GM23338 (cell line): Measurements from ENCODE around the gene KCNQ5. TPM values are rescaled to one million over a fixed set of nuclear protein-coding genes. Genes with fewer than 3 reads are reported as not detected.

Source experiments
- ATAC-seq: fragments of 200-7000 bp; cut with Tn5 transposase; 3 replicates; pipeline ENCODE4 v1.9.1; 2020
- DNase-seq: peaks from one replicate; pipeline ENCODE4 v3.0.0-alpha.2; 2015; ENCODE audit warnings: low spot score
- H2AFZ ChIP-seq: fragments of 200-600 bp; sonication (generic); 2 replicates; pipeline ENCODE4 v1.8.0; 2016; ENCODE audit warnings: antibody characterized with exemption, mild to moderate bottlenecking, moderate library complexity
- H3F3A ChIP-seq: fragments of 200-600 bp; sonication (generic); replicated peaks from 2 replicates; pipeline ENCODE4 v1.8.0; 2017; ENCODE audit warnings: antibody characterized with exemption, mixed run types, low read depth
- H3K27ac ChIP-seq: fragments of 200-600 bp; sonication (generic); 2 replicates; pipeline ENCODE4 v1.6.1; 2016; ENCODE audit warnings: low read depth
- H3K27me3 ChIP-seq: fragments of 200-600 bp; sonication (generic); 2 replicates; pipeline ENCODE4 v1.8.0; 2016; ENCODE audit warnings: mild to moderate bottlenecking, mixed run types, moderate library complexity; ENCODE audit not compliant: insufficient read depth
- H3K36me3 ChIP-seq: fragments of 200-600 bp; sonication (generic); 2 replicates; pipeline ENCODE4 v1.8.0; 2016; ENCODE audit warnings: mild to moderate bottlenecking; ENCODE audit not compliant: insufficient read depth
- H3K4me1 ChIP-seq: fragments of 200-600 bp; sonication (generic); 2 replicates; pipeline ENCODE4 v1.8.0; 2016; ENCODE audit warnings: mild to moderate bottlenecking, moderate library complexity; ENCODE audit not compliant: insufficient read depth
- H3K4me2 ChIP-seq: fragments of 200-600 bp; sonication (generic); 2 replicates; pipeline ENCODE4 v1.7.1; 2017; ENCODE audit warnings: mixed run types
- H3K4me3 ChIP-seq: fragments of 200-600 bp; sonication (generic); 2 replicates; pipeline ENCODE4 v1.6.1; 2016; ENCODE audit warnings: mixed run types
- H3K79me2 ChIP-seq: fragments of 200-600 bp; sonication (generic); replicated peaks from 2 replicates; pipeline ENCODE4 v1.8.0; 2017; ENCODE audit warnings: mild to moderate bottlenecking; ENCODE audit not compliant: insufficient read depth
- H3K9me2 ChIP-seq: fragments of 200-600 bp; sonication (generic); 2 replicates; pipeline ENCODE4 v1.8.0; 2017; ENCODE audit not compliant: insufficient read depth
- H4K20me1 ChIP-seq: fragments of 200-600 bp; sonication (generic); replicated peaks from 2 replicates; pipeline ENCODE4 v1.8.0; 2017; ENCODE audit warnings: mild to moderate bottlenecking; ENCODE audit not compliant: insufficient read depth
- H3K27ac Mint-ChIP-seq: 2 replicates; pipeline ENCODE4 v1.8.0; 2020; ENCODE audit warnings: inconsistent platforms, mild to moderate bottlenecking, moderate library complexity, mixed read lengths
- H3K27me3 Mint-ChIP-seq: 3 replicates; pipeline ENCODE4 v1.8.0; 2022; ENCODE audit warnings: low read depth, mild to moderate bottlenecking, moderate library complexity, mixed read lengths, inconsistent platforms; ENCODE audit not compliant: insufficient read depth, poor library complexity
- H3K36me3 Mint-ChIP-seq: 3 replicates; pipeline ENCODE4 v1.8.0; 2021; ENCODE audit warnings: low read depth, mild to moderate bottlenecking, inconsistent platforms, moderate library complexity, mixed read lengths
- H3K4me1 Mint-ChIP-seq: 3 replicates; pipeline ENCODE4 v1.8.0; 2020; ENCODE audit warnings: mild to moderate bottlenecking, inconsistent platforms, mixed read lengths
- H3K4me3 Mint-ChIP-seq: 3 replicates; pipeline ENCODE4 v1.8.0; 2021; ENCODE audit warnings: moderate library complexity, mild to moderate bottlenecking, inconsistent platforms, mixed read lengths
- H3K9me3 Mint-ChIP-seq: 3 replicates; pipeline ENCODE4 v1.8.0; 2020; ENCODE audit warnings: moderate library complexity, mild to moderate bottlenecking, inconsistent platforms, mixed read lengths
- CREB1 ChIP-seq: fragments of 250-450 bp; sonication (Bioruptor Pico); IDR thresholded peaks from 2 replicates; pipeline ENCODE4 v1.5.0; 2020; ENCODE audit warnings: low read depth, mild to moderate bottlenecking, moderate library complexity
- EZH2 ChIP-seq: fragments of 200-600 bp; sonication (generic); IDR thresholded peaks from one replicate; pipeline ENCODE4 v1.8.0; 2017; ENCODE audit warnings: antibody characterized with exemption, mild to moderate bottlenecking, low read depth; ENCODE audit not compliant: unreplicated experiment
- JUNB ChIP-seq: IDR thresholded peaks from one replicate; pipeline ENCODE4 v1.6.1; 2016; ENCODE audit warnings: antibody characterized with exemption; ENCODE audit not compliant: unreplicated experiment
- NANOG ChIP-seq: IDR thresholded peaks from 2 replicates; pipeline ENCODE4 v1.6.1; 2016; ENCODE audit warnings: antibody characterized with exemption, borderline replicate concordance
- POLR2AphosphoS5 ChIP-seq: IDR thresholded peaks from 2 replicates; pipeline ENCODE4 v1.6.1; 2016; ENCODE audit warnings: antibody characterized with exemption, low read depth
- ZNF114 ChIP-seq: fragments of 250-450 bp; sonication (Bioruptor Pico); IDR thresholded peaks from 2 replicates; pipeline ENCODE4 v1.5.0; 2020; ENCODE audit warnings: mild to moderate bottlenecking, moderate library complexity
- ZNF331 ChIP-seq: fragments of 250-450 bp; sonication (Bioruptor Pico); IDR thresholded peaks from 2 replicates; pipeline ENCODE4 v1.5.0; 2020; ENCODE audit warnings: low read depth, mild to moderate bottlenecking, moderate library complexity
- polyA plus RNA-seq: library from polyadenylated mRNA; unstranded; fragments of >200 nt; fragmentation: Nextera tagmentation; extraction: Ambion mirVana; gene quantifications from 2 replicates; pipeline ENCODE4 v1.2.1, GENCODE V29; 2016
- total RNA-seq: library from RNA; depleted of rRNA; stranded (reverse); fragments of >200 nt; shearing (Covaris generic); gene quantifications from 2 replicates; pipeline ENCODE4 v1.2.3, GENCODE V29; 2014
- TF ChIP-seq, protein P1 (sequence below): IDR thresholded peaks from 2 replicates; pipeline ENCODE4 v1.6.1; 2016; ENCODE audit warnings: antibody characterized with exemption
- TF ChIP-seq, protein P2 (sequence below), 2 experiments: fragments of 200-600 bp in 1 of 2; sonication (generic) in 1 of 2; conservative IDR thresholded peaks; 2 replicates each; pipeline versions ENCODE4 v1.5.1 to v1.6.1; 2016 to 2017; ENCODE audit warnings: antibody characterized with exemption in 2 of 2, low read depth in 2 of 2, mild to moderate bottlenecking in 2 of 2, moderate library complexity in 1 of 2
- TF ChIP-seq, protein P3 (sequence below): IDR thresholded peaks from one replicate; pipeline ENCODE4 v1.6.1; 2018; ENCODE audit warnings: antibody characterized with exemption; ENCODE audit not compliant: unreplicated experiment

KCNQ5 gene
- total and polyA plus RNA-seq, 2 experiments from 2014 or later: 0.68 to 0.87 TPM

DNA sequence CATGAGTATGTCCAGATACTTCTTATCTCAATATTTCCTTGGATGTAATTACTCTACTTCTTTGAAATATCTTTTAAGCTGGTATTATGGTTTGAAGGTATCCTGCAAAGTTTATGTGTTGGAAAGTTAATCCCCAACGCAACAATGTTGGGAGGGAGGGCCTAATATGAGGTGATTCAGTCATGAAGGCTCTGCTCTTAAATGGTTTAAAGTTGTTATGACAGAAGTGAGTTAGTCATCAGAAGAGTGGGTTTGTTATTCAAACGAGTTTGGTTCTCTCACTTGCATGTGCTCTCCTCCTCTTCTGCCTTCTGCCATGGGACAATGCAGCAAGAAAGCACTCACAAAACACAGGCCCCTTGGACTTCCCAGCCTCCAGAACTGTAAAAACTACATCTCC is 176.3 kb downstream of the KCNQ5 start (continued):
- TF ChIP-seq, protein P1, sequence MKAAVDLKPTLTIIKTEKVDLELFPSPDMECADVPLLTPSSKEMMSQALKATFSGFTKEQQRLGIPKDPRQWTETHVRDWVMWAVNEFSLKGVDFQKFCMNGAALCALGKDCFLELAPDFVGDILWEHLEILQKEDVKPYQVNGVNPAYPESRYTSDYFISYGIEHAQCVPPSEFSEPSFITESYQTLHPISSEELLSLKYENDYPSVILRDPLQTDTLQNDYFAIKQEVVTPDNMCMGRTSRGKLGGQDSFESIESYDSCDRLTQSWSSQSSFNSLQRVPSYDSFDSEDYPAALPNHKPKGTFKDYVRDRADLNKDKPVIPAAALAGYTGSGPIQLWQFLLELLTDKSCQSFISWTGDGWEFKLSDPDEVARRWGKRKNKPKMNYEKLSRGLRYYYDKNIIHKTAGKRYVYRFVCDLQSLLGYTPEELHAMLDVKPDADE: no peak
- no peak for TF ChIP-seq JUNB
- TF ChIP-seq POLR2AphosphoS5: no peak
- TF ChIP-seq CREB1: no peak
- TF ChIP-seq, protein P2, sequence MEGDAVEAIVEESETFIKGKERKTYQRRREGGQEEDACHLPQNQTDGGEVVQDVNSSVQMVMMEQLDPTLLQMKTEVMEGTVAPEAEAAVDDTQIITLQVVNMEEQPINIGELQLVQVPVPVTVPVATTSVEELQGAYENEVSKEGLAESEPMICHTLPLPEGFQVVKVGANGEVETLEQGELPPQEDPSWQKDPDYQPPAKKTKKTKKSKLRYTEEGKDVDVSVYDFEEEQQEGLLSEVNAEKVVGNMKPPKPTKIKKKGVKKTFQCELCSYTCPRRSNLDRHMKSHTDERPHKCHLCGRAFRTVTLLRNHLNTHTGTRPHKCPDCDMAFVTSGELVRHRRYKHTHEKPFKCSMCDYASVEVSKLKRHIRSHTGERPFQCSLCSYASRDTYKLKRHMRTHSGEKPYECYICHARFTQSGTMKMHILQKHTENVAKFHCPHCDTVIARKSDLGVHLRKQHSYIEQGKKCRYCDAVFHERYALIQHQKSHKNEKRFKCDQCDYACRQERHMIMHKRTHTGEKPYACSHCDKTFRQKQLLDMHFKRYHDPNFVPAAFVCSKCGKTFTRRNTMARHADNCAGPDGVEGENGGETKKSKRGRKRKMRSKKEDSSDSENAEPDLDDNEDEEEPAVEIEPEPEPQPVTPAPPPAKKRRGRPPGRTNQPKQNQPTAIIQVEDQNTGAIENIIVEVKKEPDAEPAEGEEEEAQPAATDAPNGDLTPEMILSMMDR (conservative IDR thresholded peaks at IDR 0.05; ENCODE audit: low read depth in 2 of 2): no peak
- TF ChIP-seq NANOG: no peak
- TF ChIP-seq ZNF114 (CRISPR knock-in tag): no peak
- no peak for TF ChIP-seq EZH2
- TF ChIP-seq ZNF331 (CRISPR knock-in tag): no peak
- TF ChIP-seq, protein P3, sequence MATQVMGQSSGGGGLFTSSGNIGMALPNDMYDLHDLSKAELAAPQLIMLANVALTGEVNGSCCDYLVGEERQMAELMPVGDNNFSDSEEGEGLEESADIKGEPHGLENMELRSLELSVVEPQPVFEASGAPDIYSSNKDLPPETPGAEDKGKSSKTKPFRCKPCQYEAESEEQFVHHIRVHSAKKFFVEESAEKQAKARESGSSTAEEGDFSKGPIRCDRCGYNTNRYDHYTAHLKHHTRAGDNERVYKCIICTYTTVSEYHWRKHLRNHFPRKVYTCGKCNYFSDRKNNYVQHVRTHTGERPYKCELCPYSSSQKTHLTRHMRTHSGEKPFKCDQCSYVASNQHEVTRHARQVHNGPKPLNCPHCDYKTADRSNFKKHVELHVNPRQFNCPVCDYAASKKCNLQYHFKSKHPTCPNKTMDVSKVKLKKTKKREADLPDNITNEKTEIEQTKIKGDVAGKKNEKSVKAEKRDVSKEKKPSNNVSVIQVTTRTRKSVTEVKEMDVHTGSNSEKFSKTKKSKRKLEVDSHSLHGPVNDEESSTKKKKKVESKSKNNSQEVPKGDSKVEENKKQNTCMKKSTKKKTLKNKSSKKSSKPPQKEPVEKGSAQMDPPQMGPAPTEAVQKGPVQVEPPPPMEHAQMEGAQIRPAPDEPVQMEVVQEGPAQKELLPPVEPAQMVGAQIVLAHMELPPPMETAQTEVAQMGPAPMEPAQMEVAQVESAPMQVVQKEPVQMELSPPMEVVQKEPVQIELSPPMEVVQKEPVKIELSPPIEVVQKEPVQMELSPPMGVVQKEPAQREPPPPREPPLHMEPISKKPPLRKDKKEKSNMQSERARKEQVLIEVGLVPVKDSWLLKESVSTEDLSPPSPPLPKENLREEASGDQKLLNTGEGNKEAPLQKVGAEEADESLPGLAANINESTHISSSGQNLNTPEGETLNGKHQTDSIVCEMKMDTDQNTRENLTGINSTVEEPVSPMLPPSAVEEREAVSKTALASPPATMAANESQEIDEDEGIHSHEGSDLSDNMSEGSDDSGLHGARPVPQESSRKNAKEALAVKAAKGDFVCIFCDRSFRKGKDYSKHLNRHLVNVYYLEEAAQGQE: no peak

DNA sequence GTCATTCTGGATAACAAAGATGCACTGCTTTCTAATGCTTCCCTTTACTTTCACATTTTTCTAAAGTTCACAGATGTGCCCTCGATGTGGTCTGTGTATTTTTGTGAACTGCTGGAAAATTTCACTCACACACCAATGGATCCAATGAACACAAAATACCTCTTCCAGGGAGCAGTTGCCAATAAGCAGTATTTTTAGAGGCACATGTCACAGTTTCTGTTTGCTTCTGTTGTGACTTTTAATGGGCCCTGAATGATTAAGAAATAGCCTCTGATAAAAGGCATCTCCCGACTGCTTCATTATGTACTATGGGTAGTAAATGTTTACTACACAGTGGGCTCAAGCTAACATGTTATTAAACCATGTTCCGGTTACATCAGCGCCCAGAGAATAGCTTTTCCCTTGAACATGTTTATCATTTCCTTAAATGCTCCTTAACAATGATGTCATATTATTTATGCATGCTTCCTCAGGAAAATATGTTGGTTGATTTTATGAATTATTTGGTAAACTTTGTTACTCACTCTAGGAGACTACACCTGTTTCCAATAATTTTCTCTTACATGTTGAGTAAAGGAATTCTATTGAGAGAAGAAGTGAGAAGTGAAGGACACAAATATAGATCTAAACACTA is 188.0 kb downstream of the KCNQ5 start:
- no peak overlapping the region for H3K27ac ChIP-seq
- TF ChIP-seq, protein P3: no peak
- TF ChIP-seq NANOG (no peak), ZNF331 (CRISPR knock-in tag) (no peak)

More for the DNA sequence above, 188.0 kb downstream of the KCNQ5 start:
- Mint-ChIP-seq H3K9me3 (no peaks in the 10 kb centered on the region), H3K27me3 (peaks cover 2% of the 10 kb centered on the region), H3K4me3 (no peak overlapping the region), H3K36me3 (no peaks in the 10 kb centered on the region), H3K27ac (peak overlapping the region; percentile 38), H3K4me1 (peaks cover 13% of the 10 kb centered on the region)
- Histone ChIP-seq H3K9me2 (no peaks in the 10 kb centered on the region), H3F3A (no peaks in the 10 kb centered on the region), H3K36me3 (no peaks in the 10 kb centered on the region), H3K4me1 (peaks cover 10% of the 10 kb centered on the region), H4K20me1 (no peaks in the 10 kb centered on the region), H2AFZ (no peak overlapping the region), H3K4me3 (no peak overlapping the region), H3K27me3 (no peaks in the 10 kb centered on the region), H3K4me2 (no peak overlapping the region), H3K79me2 (no peaks in the 10 kb centered on the region)
- DNase-seq (no peak), ATAC-seq (no peak)
